GM20000 (cell line): ENCODE data around the gene ANTXR2.
"Not testable (repeated sequence)": the region's sequence is repeated elsewhere in the genome, so short reads cannot be mapped to it uniquely, and the experiment has no call there.

Source experiments
- DNase-seq: peaks from one replicate; pipeline ENCODE4 v3.0.0; 2012; ENCODE audit warnings: low spot score
- TF ChIP-seq, protein P1 (sequence below): IDR thresholded peaks from 2 replicates; pipeline ENCODE4 v1.5.1; 2012; ENCODE audit warnings: mild to moderate bottlenecking, control low read depth; ENCODE audit errors: extremely low read depth, missing control alignments

ANTXR2 gene

DNA sequence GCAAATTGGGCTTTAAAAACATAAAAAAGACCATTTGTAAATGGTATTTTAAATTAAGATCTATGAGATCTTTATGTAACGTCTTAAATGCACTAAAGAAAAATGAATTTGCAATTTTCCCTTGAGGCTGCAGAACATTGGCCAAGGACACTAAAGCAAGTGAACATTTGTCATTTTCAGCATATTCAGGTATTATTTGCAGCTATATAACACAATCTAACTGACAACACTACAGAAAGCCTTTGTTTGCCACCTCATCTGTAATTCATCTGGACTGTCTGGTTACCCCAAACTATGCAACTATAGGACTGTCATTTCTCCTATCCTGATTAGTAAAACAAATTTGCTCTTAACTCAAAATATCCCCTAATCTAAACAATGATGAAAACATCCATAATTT, 74.8 kb downstream of the ANTXR2 start:
- TF ChIP-seq, protein P1, sequence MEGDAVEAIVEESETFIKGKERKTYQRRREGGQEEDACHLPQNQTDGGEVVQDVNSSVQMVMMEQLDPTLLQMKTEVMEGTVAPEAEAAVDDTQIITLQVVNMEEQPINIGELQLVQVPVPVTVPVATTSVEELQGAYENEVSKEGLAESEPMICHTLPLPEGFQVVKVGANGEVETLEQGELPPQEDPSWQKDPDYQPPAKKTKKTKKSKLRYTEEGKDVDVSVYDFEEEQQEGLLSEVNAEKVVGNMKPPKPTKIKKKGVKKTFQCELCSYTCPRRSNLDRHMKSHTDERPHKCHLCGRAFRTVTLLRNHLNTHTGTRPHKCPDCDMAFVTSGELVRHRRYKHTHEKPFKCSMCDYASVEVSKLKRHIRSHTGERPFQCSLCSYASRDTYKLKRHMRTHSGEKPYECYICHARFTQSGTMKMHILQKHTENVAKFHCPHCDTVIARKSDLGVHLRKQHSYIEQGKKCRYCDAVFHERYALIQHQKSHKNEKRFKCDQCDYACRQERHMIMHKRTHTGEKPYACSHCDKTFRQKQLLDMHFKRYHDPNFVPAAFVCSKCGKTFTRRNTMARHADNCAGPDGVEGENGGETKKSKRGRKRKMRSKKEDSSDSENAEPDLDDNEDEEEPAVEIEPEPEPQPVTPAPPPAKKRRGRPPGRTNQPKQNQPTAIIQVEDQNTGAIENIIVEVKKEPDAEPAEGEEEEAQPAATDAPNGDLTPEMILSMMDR, result no peak
- DNase-seq, result no peak

DNA sequence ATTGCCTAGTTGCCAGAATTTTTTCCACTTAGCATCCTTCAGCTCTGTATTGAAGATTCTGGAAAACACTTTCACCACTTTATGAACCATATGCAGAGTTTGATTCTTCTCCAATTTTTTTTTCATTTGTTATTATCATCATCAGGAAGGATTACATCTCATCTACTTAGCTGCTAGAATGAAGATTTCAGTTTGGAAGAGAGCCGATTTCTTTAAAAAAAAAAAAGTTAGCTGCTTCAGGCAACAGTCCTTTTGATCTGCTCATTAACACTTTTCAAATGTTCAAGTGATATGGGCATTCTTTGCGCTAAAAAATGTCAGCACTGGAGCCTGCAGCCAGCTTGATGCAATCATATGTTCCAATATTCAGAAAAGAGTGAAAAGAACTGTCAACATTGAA, 76.2 kb downstream of the ANTXR2 start:
- no peak for DNase-seq
- TF ChIP-seq, protein P1, result no peak

DNA sequence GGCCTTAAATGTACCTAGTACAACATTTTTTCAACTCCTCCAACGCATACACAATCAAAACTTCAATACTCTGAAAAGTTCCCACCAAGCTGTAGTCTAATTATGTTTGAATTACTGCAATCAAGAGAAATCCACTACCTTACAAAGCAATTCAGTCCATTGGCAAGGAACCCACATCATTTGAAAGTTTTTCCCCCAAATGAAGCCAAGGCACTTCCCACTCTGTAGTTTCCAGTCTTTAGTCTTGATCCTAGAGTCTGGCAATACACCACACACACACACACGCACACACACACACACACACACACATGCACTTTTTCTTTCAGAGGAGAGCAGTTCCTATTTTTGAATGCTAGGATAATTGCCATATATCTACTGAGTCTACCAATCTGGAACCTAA, 79.6 kb downstream of the ANTXR2 start:
- DNase-seq, result no peak
- TF ChIP-seq, protein P1, result no peak

DNA sequence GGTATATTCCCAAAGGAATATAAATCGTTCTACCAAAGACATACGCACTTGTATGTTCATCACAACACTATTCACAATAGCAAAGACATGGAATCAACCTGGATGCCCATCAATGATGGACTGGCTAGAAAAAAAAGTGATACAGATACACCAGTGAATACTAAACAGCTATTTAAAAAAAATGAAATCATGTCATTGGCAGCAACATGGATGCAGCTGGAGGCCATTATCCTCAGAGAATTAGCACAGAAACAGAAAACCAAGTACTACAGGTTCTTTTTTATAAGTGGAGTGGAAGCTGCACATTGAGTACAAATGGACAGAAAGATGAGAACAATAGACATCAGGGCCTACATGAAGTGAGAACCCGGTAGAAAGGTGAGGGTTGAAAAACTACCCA, 81.4 kb downstream of the ANTXR2 start:
- no peak for DNase-seq
- TF ChIP-seq, protein P1, result no peak

DNA sequence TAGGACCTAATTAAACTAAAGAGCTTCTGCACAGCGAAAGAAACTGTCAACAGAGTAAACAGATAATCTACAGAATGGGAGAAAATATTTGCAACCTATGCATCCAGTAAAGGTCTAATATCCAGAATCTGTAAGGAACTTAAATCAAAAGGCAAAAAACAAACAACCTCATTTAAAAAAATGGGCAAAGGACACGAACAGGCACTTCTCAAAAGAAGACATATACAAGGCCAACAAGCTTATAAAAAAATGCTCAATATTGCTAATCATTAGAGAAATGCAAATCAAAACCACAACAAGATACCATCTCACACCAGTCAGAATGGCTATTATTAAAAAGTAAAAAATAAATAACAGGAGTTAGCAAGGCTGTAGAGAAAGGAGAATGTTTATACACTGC, 81.9 kb downstream of the ANTXR2 start:
- not testable (repeated sequence) for DNase-seq

DNA sequence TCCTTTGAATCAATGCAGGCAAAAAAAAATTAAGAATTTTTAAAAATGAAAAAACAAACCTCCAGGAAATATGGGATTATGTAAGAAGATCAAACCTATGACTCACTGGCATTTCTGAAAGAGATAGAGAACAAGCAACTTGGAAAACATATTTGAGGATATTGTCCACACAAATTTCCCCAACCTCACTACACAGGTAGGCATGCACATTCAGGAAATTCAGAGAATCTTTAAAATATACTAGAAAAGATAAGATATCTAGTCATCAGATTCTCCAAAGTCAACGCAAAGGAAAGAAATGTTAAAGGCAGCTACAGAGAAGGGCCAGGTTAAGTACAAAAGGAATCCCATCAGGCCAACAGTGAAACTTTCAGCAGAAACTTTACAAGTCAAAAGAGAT, 85.6 kb downstream of the ANTXR2 start:
- no peak for DNase-seq
- TF ChIP-seq, protein P1, result no peak

DNA sequence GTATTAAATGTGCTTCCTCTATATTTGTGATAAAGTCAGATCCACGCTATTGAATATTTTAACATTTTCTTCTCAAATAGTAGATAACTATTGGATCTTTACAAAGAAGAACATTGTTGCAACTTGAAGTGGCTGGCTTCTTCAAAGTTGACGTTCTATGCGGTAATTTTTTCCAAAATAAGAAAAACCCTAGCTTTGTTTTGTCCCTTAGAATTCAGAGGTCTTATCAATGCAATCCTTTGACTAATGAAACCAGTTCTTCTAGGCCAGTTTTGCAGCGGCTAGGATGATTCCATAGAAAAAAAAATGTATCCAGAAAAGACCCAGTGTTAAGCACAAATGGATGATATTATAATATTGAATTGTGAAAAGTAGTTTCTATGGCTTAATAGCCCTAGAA, 89.6 kb downstream of the ANTXR2 start:
- TF ChIP-seq, protein P1, result no peak
- no peak for DNase-seq

DNA sequence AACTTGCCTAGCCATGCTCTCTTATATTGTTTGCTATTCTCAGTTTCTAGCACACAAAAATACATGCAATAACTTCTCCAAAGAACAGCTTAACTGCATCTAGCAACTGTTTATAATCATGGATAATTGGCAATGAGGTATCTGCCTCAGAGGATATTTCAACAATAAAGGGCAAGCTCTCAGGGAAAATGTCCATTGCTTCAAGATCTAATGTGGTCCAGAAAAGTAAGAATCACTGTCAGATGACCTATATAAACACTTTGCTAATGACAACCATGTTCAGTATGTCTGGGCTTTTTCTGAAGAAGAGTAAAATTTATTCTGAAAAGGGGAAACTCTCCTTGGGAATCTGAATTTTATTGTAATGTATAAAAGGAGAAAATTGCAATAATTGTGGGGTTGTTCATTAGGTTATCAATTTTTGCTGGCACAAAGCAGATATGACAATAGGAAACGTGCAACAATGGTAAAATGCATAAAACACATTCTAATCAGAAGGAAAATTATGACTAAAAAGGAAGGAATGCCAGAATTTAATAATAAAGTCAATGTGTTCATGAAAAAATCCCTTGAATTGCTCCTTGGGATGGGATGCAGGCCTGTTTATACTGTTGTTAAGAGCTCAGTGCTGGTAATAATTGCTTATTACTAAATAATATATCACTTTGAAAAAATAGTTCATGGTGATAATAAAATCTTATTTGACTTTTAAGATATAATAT, 90.3 kb downstream of the ANTXR2 start:
- no peak for DNase-seq
- TF ChIP-seq, protein P1, result no peak
